Testis (tissue), 3 donors: ENCODE measurements around the gene NADK. TPM values are rescaled to one million over a fixed set of nuclear protein-coding genes. Genes with fewer than 3 reads are reported as not detected.

Source experiments
- DNase-seq: peaks from one replicate; pipeline ENCODE4 v3.0.0-alpha.2; 2019
- H3K27ac ChIP-seq, 2 donors: fragments of 200-600 bp; sonication (generic); one replicate each; pipeline ENCODE4 v1.5.1; 2019
- H3K27me3 ChIP-seq: fragments of 200-600 bp; sonication (generic); one replicate; pipeline ENCODE4 v1.5.1; 2019
- H3K36me3 ChIP-seq: fragments of 200-600 bp; sonication (generic); one replicate; pipeline ENCODE4 v1.5.1; 2017; ENCODE audit warnings: low read depth; ENCODE audit errors: missing control alignments
- H3K4me1 ChIP-seq: fragments of 200-600 bp; sonication (generic); one replicate; pipeline ENCODE4 v1.5.1; 2019
- H3K4me3 ChIP-seq, 2 donors: fragments of 200-600 bp; sonication (generic); one replicate each; pipeline ENCODE4 v1.5.1; 2017 to 2019
- H3K9me3 ChIP-seq: fragments of 200-600 bp; sonication (generic); one replicate; pipeline ENCODE4 v1.5.1; 2017
- POLR2A ChIP-seq: fragments of 450-650 bp; IDR thresholded peaks from one replicate; pipeline ENCODE4 v1.6.1; 2017; ENCODE audit warnings: antibody characterized with exemption, mild to moderate bottlenecking, moderate library complexity
- WGBS, 2 donors: methylation state at CpG; one replicate each; pipeline ENCODE4 v1.1.5; 2018; 5-methylcytosine and 5-hydroxymethylcytosine counted together
- intact Hi-C: fragments of 100-400 bp; cut with DNase I; formaldehyde crosslinking; loops from one replicate; pipeline ENCODE4 v1.15.1; 2023; ENCODE audit warnings: low total_unique reads
- polyA plus RNA-seq: library from polyadenylated mRNA; stranded (reverse); fragments of 350-450 nt; fragmentation: Illumina TruSeq; extraction: RNeasy Lipid Tissue Mini Kit (QIAGEN cat#74804); gene quantifications from one replicate; pipeline ENCODE4 v1.2.3, GENCODE V29; 2014; ENCODE audit warnings: low read depth, low replicate concordance; ENCODE audit not compliant: insufficient read depth
- total RNA-seq, 2 donors: library from RNA; depleted of rRNA; stranded (reverse); fragments of >200 nt; gene quantifications; one replicate each; pipeline ENCODE4 v1.2.3, GENCODE V29; 2016
- TF ChIP-seq, protein P1 (sequence below), 3 experiments: fragments of 450-650 bp in 2 of 3; fragments of 200-600 bp in 1 of 3; sonication (generic) in 1 of 3; IDR thresholded peaks; one replicate each; pipeline ENCODE4 v1.5.1; 2016 to 2019; ENCODE audit warnings: antibody characterized with exemption in 3 of 3, mild to moderate bottlenecking in 2 of 3, moderate library complexity in 1 of 3

Gene NADK
- total and polyA plus RNA-seq, 3 donors from 2014 or later = 74.9 to 111 (median 105) TPM

DNA sequence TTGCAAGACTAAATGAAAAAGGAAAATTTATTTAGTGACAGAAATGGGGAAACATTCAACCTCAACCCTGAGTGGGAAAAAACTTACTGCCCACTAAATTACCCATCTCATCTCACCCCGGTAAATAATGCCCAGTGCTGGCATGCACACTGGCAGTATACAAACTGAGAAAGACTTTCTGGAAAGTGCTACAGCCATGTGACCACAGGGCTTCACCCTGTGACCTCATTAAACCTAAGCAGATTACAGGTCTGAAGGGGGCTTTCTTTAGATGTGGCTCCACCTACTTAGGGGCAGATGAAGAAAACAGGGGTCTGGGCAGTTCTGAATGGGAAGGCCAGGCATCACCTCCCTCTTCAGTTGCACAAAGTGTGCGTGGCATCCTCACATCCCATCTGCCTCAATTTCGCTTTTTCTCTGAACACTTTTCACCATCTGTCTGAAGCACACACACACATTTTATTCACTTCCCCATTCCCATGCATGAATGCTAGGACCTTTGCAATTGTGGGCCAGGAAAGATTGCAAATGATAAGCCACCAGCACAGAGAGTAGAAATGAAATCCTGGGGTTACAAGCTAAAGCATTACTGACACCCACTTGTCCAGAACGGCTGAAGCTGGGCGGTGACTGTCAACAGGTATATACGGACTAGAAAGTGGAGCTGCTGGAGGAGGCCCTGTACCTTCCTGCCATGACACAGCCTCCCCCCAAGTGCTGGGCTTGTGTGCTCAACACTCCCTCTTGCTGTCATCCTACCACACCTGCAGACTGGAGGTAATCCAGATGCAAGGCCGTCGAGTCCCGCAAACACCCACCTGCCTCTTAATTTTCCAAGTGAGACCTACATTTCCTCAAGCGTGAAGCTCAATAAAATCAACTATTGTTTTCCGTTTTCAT is 2.7 kb downstream of the NADK start:
- DNase-seq = no peak
- Histone ChIP-seq H3K27me3 (no peaks in the 10 kb centered on the region), H3K4me1 (peaks cover 50% of the 10 kb centered on the region), H3K36me3 (no peaks in the 10 kb centered on the region), H3K4me3 (no peak overlapping the region), H3K9me3 (no peaks in the 10 kb centered on the region), H3K27ac (peak overlapping the region in 1 of 2 donors; percentile 91)
- no peak for TF ChIP-seq POLR2A
- TF ChIP-seq, protein P1, sequence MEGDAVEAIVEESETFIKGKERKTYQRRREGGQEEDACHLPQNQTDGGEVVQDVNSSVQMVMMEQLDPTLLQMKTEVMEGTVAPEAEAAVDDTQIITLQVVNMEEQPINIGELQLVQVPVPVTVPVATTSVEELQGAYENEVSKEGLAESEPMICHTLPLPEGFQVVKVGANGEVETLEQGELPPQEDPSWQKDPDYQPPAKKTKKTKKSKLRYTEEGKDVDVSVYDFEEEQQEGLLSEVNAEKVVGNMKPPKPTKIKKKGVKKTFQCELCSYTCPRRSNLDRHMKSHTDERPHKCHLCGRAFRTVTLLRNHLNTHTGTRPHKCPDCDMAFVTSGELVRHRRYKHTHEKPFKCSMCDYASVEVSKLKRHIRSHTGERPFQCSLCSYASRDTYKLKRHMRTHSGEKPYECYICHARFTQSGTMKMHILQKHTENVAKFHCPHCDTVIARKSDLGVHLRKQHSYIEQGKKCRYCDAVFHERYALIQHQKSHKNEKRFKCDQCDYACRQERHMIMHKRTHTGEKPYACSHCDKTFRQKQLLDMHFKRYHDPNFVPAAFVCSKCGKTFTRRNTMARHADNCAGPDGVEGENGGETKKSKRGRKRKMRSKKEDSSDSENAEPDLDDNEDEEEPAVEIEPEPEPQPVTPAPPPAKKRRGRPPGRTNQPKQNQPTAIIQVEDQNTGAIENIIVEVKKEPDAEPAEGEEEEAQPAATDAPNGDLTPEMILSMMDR (IDR thresholded peaks at IDR 0.05) = no peak
- 75% methylated on average over 11 of the region's 11 CpGs for WGBS, 2 donors
- intact Hi-C loops = loop anchor here (10.0 kb wide), 1 partner anchor 129 kb away; no protein-coding TSS in a partner anchor

DNA sequence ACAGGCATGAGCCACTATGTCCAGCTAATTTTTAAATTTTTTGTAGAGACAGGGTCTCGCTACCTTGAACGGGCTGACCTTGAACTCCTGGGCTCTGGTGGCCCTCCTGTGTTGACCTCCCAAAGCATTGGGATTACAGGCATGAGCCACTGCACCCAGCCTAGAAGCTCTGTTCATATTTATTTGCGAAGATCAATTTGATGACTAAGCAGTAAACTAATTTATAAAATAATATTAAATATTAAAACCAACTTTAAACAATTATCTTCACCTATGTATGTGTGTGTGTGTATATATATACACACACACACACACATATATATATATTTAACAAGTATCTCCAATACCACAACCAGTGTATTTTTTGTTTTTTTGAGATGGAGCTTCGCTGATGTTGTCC is 4.4 kb downstream of the NADK start:
- TF ChIP-seq, protein P1 (IDR thresholded peaks at IDR 0.05) = no peak
- intact Hi-C loops = loop anchor here (10.0 kb wide), 1 partner anchor 131 kb away; no protein-coding TSS in a partner anchor

DNA sequence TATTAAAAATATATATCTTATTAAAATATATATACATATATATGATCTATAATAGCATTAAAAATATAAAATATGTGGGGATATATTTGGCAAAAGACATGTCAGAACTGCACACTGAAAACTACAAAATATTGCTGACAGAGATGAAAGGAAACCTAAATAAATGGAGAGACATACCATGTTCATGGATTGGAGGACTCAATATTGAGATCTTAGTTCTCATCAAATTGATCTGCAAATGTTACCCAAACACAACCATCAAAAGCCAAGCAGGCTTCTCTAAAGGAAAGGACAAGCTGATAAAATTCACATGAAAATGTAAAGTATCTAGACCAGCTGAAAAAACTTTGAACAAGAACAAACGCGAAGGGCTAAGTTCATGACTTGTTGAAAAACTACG is 7.2 kb downstream of the NADK start:
- Histone ChIP-seq H3K9me3 (no peaks in the 10 kb centered on the region), H3K27me3 (no peaks in the 10 kb centered on the region), H3K36me3 (no peaks in the 10 kb centered on the region), H3K27ac (no peak overlapping the region), H3K4me3 (no peak overlapping the region), H3K4me1 (peaks cover 16% of the 10 kb centered on the region)
- no peak for DNase-seq
- WGBS, 2 donors = 94 to 98% methylated on average over 3 of the region's 3 CpGs
- TF ChIP-seq, protein P1 (IDR thresholded peaks at IDR 0.05) = no peak
- no peak for TF ChIP-seq POLR2A
- intact Hi-C loops = loop anchor here (10.0 kb wide), 1 partner anchor 134 kb away; no protein-coding TSS in a partner anchor

More for the DNA sequence above, 4.4 kb downstream of the NADK start:
- no peak for DNase-seq
- H3K4me3 ChIP-seq = no peak overlapping the region
- no peaks in the 10 kb centered on the region for H3K36me3 ChIP-seq
- peaks cover 33% of the 10 kb centered on the region for H3K4me1 ChIP-seq
- WGBS, 2 donors = 92 to 93% methylated on average over 4 of the region's 4 CpGs
- H3K9me3 ChIP-seq = no peaks in the 10 kb centered on the region
- no peaks in the 10 kb centered on the region for H3K27me3 ChIP-seq
- H3K27ac ChIP-seq = no peak overlapping the region

DNA sequence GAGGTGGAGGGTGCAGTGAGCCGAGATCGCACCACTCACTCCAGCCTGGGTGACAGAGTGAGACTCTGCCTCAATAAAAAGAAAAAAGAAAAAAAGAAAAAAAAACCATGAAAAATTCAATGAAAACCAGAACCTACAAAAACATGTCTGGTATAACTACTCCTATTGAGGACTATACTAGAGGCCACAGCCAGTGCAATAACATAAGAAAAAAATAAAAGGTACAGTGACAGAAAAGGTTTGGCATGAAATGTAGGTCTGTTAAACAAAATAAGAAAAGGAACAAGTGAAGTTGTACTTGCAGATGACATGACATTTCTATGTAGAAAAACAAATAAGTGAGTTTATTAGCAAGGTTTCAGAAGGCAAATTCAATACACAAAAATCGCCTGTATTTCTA is 8.2 kb downstream of the NADK start:
- no peak for DNase-seq
- no peak overlapping the region for H3K4me3 ChIP-seq
- no peaks in the 10 kb centered on the region for H3K9me3 ChIP-seq
- H3K27me3 ChIP-seq = no peaks in the 10 kb centered on the region
- no peak for TF ChIP-seq POLR2A
- TF ChIP-seq, protein P1 (IDR thresholded peaks at IDR 0.05) = no peak
- WGBS, 2 donors = 96 to 97% methylated on average over 3 of the region's 3 CpGs
- H3K27ac ChIP-seq = no peak overlapping the region
- intact Hi-C loops = loop anchor here (10.0 kb wide), 1 partner anchor 135 kb away; no protein-coding TSS in a partner anchor
- no peaks in the 10 kb centered on the region for H3K36me3 ChIP-seq
- peaks cover 6% of the 10 kb centered on the region for H3K4me1 ChIP-seq
